Loucy (cell line): ENCODE data around the gene BCL3.

Source experiments
- H2AFZ ChIP-seq: fragments of 200-600 bp; sonication (generic); 2 replicates; pipeline ENCODE4 v1.6.0; 2016; ENCODE audit warnings: antibody characterized with exemption, mild to moderate bottlenecking, low read length, moderate library complexity
- H3F3A ChIP-seq: fragments of 200-600 bp; 2 replicates; pipeline ENCODE4 v1.6.0; 2016; ENCODE audit warnings: antibody characterized with exemption, low read depth, mild to moderate bottlenecking
- H3K27me3 ChIP-seq: fragments of 200-600 bp; sonication (generic); 2 replicates; pipeline ENCODE4 v1.6.1; 2014; ENCODE audit warnings: low read length, mild to moderate bottlenecking; ENCODE audit not compliant: insufficient read depth, poor library complexity, severe bottlenecking
- H3K36me3 ChIP-seq: fragments of 200-600 bp; sonication (generic); 2 replicates; pipeline ENCODE4 v1.6.1; 2016; ENCODE audit warnings: low read length; ENCODE audit not compliant: insufficient read depth
- H3K4me1 ChIP-seq: fragments of 200-600 bp; sonication (generic); 2 replicates; pipeline ENCODE4 v1.5.1; 2014; ENCODE audit warnings: low read length, mild to moderate bottlenecking; ENCODE audit not compliant: insufficient read depth, poor library complexity, severe bottlenecking
- H3K4me2 ChIP-seq: fragments of 200-600 bp; sonication (generic); 2 replicates; pipeline ENCODE4 v1.6.0; 2014; ENCODE audit warnings: antibody characterized with exemption, low read length, low read depth, mild to moderate bottlenecking; ENCODE audit not compliant: poor library complexity, severe bottlenecking
- H3K4me3 ChIP-seq: fragments of 200-600 bp; sonication (generic); 2 replicates; pipeline ENCODE4 v1.5.1; 2014; ENCODE audit warnings: low read length, mild to moderate bottlenecking, mixed read lengths; ENCODE audit not compliant: poor library complexity, severe bottlenecking
- H3K79me2 ChIP-seq: fragments of 200-600 bp; sonication (generic); 2 replicates; pipeline ENCODE4 v1.6.1; 2014; ENCODE audit warnings: low read length; ENCODE audit not compliant: insufficient read depth
- H3K9ac ChIP-seq: fragments of 200-600 bp; sonication (generic); 2 replicates; pipeline ENCODE4 v1.6.0; 2014; ENCODE audit warnings: mild to moderate bottlenecking, low read depth, low read length, moderate library complexity; ENCODE audit not compliant: poor library complexity, severe bottlenecking
- H3K9me2 ChIP-seq: fragments of 200-600 bp; sonication (generic); replicated peaks from 2 replicates; pipeline ENCODE4 v1.6.1; 2016; ENCODE audit warnings: low read depth, low read length, mixed read lengths
- H3K9me3 ChIP-seq: fragments of 200-600 bp; sonication (generic); 2 replicates; pipeline ENCODE4 v1.6.1; 2014; ENCODE audit warnings: mild to moderate bottlenecking, antibody characterized with exemption, low read length, low read depth; ENCODE audit not compliant: insufficient read depth
- H4K20me1 ChIP-seq: fragments of 200-600 bp; sonication (generic); 2 replicates; pipeline ENCODE4 v1.6.0; 2014; ENCODE audit warnings: antibody characterized with exemption, low read length, mild to moderate bottlenecking; ENCODE audit not compliant: insufficient read depth, poor library complexity, severe bottlenecking
- CTCF ChIP-seq: fragments of 200-600 bp; sonication (generic); conservative IDR thresholded peaks from 2 replicates; pipeline ENCODE4 v1.5.1; 2014; ENCODE audit warnings: mild to moderate bottlenecking, antibody characterized with exemption, low read length
- EZH2phosphoT487 ChIP-seq: fragments of 200-600 bp; IDR thresholded peaks from 2 replicates; pipeline ENCODE4 v1.6.1; 2018; ENCODE audit warnings: antibody characterized with exemption, mild to moderate bottlenecking, moderate library complexity, borderline replicate concordance

The BCL3 gene

GRCh38 chr19:44728178-44728577, 20.3 kb upstream of the BCL3 start:
- Histone ChIP-seq H4K20me1 (no peaks in the 10 kb centered on the region), H3F3A (no peaks in the 10 kb centered on the region), H3K79me2 (no peaks in the 10 kb centered on the region), H3K9ac (no peak overlapping the region), H3K9me2 (no peaks in the 10 kb centered on the region), H3K9me3 (no peaks in the 10 kb centered on the region), H3K4me3 (no peak overlapping the region), H2AFZ (no peak overlapping the region), H3K36me3 (no peaks in the 10 kb centered on the region), H3K4me1 (no peaks in the 10 kb centered on the region), H3K27me3 (no peaks in the 10 kb centered on the region), H3K4me2 (no peak overlapping the region)
- TF ChIP-seq CTCF (no peak), EZH2phosphoT487 (no peak)

GRCh38 chr19:44729516-44730033, 18.9 kb upstream of the BCL3 start:
- H3K9ac ChIP-seq = no peak overlapping the region
- no peaks in the 10 kb centered on the region for H3K36me3 ChIP-seq
- H3K27me3 ChIP-seq = no peaks in the 10 kb centered on the region
- H3K79me2 ChIP-seq = no peaks in the 10 kb centered on the region
- H4K20me1 ChIP-seq = no peaks in the 10 kb centered on the region
- no peaks in the 10 kb centered on the region for H3K9me3 ChIP-seq
- no peak overlapping the region for H2AFZ ChIP-seq
- no peaks in the 10 kb centered on the region for H3K9me2 ChIP-seq
- TF ChIP-seq CTCF = no peak
- no peak for TF ChIP-seq EZH2phosphoT487
- H3K4me3 ChIP-seq = no peak overlapping the region
- H3F3A ChIP-seq = no peaks in the 10 kb centered on the region
- H3K4me2 ChIP-seq = no peak overlapping the region
- H3K4me1 ChIP-seq = no peaks in the 10 kb centered on the region

- Histone ChIP-seq H3K9me2 (no peaks in the 10 kb centered on the region), H3K9me3 (no peaks in the 10 kb centered on the region), H3K9ac (no peak overlapping the region), H3K4me2 (no peak overlapping the region), H3K79me2 (no peaks in the 10 kb centered on the region), H2AFZ (no peak overlapping the region), H4K20me1 (no peaks in the 10 kb centered on the region), H3K4me3 (no peak overlapping the region), H3K27me3 (no peaks in the 10 kb centered on the region), H3F3A (no peaks in the 10 kb centered on the region), H3K36me3 (no peaks in the 10 kb centered on the region), H3K4me1 (no peaks in the 10 kb centered on the region)
- TF ChIP-seq CTCF = no peak
- no peak for TF ChIP-seq EZH2phosphoT487
Observed at GRCh38 chr19:44731081-44731480, 17.4 kb upstream of the BCL3 start.
